ENCODE results near the gene NUP133.

- TF ChIP-seq CTCF (IDR thresholded peaks at IDR 0.05; ENCODE audit: low read depth, low read length, missing input control), result no peak
- no peak for TF ChIP-seq GABPA (IDR thresholded peaks at IDR 0.05 in 1 of 2, conservative IDR thresholded peaks at IDR 0.05 in 1 of 2)
- TF ChIP-seq RAD21 (IDR thresholded peaks at IDR 0.05), result no peak
Observed at GRCh38 chr1:229507502-229507901, 639 bp downstream of the NUP133 start.

Data from liver (tissue), 3 donors.